ENCODE data around the gene FFAR1.

The FFAR1 gene

DNA sequence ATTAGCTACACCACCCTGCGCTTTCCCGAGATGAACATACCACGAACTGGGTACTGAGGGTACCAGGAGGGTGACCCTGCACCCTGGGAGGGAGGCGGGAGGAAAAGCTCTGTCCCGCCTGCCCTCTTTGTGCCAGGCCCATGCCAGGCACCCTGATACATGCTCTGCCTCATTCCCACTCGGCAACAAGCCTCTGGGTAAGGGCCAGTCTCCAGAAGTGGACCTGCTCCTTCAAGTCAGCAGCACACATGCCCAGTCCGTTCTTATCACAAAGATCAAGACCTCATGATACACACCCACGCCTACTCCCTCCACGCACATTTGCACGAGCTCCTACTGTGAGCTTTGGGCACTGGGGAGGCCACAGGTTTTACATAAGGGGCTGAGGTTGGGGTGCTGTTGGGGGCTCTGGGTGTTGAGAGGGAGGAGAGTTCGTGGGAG lies 2.0 kb upstream of the FFAR1 start:
- no peak for DNase-seq (ENCODE audit: low read depth)
- TF ChIP-seq, protein P1, sequence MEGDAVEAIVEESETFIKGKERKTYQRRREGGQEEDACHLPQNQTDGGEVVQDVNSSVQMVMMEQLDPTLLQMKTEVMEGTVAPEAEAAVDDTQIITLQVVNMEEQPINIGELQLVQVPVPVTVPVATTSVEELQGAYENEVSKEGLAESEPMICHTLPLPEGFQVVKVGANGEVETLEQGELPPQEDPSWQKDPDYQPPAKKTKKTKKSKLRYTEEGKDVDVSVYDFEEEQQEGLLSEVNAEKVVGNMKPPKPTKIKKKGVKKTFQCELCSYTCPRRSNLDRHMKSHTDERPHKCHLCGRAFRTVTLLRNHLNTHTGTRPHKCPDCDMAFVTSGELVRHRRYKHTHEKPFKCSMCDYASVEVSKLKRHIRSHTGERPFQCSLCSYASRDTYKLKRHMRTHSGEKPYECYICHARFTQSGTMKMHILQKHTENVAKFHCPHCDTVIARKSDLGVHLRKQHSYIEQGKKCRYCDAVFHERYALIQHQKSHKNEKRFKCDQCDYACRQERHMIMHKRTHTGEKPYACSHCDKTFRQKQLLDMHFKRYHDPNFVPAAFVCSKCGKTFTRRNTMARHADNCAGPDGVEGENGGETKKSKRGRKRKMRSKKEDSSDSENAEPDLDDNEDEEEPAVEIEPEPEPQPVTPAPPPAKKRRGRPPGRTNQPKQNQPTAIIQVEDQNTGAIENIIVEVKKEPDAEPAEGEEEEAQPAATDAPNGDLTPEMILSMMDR (conservative IDR thresholded peaks at IDR 0.05; ENCODE audit: control insufficient read depth, insufficient read depth, low read depth, low read length) = no peak
- H3K4me3 ChIP-seq (ENCODE audit: control insufficient read depth, low read depth, low read length) = no peak overlapping the region

DNA sequence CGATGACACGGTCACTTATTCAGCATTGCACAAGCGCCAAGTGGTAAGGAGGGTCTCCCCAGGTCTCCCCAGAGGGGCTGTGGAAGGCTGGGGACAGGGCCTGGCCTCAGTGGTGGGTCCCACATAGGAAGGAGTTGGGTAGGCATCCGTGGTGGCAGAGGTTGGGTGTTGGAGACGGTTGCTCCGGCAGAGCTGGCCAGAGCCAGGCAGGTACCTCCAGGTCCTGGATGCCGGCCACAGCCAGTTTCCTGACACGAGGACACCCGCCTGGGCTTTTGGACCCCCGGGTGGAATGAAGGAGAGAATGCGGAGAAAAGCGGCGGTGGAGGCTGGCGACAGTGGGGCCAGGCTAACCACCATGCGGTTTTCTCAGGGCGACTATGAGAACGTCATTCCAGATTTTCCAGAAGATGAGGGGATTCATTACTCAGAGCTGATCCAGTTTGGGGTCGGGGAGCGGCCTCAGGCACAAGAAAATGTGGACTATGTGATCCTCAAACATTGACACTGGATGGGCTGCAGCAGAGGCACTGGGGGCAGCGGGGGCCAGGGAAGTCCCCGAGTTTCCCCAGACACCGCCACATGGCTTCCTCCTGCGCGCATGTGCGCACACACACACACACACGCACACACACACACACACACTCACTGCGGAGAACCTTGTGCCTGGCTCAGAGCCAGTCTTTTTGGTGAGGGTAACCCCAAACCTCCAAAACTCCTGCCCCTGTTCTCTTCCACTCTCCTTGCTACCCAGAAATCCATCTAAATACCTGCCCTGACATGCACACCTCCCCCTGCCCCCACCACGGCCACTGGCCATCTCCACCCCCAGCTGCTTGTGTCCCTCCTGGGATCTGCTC lies 1.3 kb upstream of the FFAR1 start:
- no peak overlapping the region for H3K4me3 ChIP-seq (ENCODE audit: control insufficient read depth, low read depth, low read length)
- no peak for DNase-seq (ENCODE audit: low read depth)
- TF ChIP-seq, protein P1 (conservative IDR thresholded peaks at IDR 0.05; ENCODE audit: control insufficient read depth, insufficient read depth, low read depth, low read length) = no peak

DNA sequence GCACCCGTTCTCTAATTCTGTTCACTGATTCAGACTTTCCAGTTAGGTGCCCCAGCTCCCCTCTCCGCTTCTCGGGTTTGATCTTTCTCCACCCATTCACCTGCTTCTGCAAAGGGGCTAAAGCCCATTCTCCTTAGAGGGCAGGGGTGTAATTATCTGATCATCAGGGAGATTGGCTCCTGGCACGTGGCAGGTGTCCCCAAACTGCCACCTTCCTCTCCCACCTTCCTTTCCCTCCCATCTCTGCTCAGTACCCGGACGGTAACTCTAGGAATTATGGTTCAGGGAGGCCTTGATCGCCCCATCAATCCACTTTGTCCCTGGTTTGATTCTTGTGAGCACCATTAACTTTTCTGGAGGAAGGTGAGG lies 212 bp downstream of the FFAR1 start:
- H3K4me3 ChIP-seq (ENCODE audit: control insufficient read depth, low read depth, low read length) = no peak overlapping the region
- TF ChIP-seq, protein P1 (conservative IDR thresholded peaks at IDR 0.05; ENCODE audit: control insufficient read depth, insufficient read depth, low read depth, low read length) = no peak
- DNase-seq (ENCODE audit: low read depth) = no peak

DNA sequence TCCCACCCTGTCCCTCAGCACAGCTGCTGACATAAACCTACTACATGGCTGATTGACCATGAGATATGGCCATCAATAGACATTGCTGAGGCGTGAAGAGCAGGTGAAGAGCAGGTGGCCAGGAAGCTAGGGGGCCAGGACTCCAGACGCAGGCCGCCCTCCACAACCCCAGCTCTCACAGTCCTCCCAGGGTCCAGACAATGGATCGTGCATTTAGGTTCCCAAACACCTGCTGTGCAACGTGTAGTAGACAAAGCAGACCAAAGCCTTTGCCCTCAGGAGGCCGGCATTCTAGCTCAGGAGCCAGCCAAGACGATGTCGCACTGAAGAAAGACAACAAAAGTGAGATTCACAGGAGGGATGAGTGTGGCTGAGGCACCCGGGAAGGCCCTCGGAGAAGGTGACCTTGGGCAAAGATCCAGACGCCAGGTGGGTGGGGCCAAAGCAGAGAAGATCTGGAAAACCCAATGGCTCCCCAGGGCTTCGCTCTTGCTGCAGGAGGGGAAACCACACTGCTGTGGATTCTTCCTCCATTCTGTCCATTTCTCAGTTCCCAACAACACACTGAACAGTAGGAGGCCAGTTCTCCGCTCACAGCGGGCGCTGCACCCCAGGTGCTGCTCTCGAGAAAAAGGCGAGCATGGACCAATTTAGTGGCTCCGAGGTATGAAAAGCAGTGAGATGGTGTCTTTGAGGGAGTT lies 1.4 kb downstream of the FFAR1 start:
- TF ChIP-seq, protein P1 (conservative IDR thresholded peaks at IDR 0.05; ENCODE audit: control insufficient read depth, insufficient read depth, low read depth, low read length) = no peak
- H3K4me3 ChIP-seq (ENCODE audit: control insufficient read depth, low read depth, low read length) = no peak overlapping the region
- no peak for DNase-seq (ENCODE audit: low read depth)

DNA sequence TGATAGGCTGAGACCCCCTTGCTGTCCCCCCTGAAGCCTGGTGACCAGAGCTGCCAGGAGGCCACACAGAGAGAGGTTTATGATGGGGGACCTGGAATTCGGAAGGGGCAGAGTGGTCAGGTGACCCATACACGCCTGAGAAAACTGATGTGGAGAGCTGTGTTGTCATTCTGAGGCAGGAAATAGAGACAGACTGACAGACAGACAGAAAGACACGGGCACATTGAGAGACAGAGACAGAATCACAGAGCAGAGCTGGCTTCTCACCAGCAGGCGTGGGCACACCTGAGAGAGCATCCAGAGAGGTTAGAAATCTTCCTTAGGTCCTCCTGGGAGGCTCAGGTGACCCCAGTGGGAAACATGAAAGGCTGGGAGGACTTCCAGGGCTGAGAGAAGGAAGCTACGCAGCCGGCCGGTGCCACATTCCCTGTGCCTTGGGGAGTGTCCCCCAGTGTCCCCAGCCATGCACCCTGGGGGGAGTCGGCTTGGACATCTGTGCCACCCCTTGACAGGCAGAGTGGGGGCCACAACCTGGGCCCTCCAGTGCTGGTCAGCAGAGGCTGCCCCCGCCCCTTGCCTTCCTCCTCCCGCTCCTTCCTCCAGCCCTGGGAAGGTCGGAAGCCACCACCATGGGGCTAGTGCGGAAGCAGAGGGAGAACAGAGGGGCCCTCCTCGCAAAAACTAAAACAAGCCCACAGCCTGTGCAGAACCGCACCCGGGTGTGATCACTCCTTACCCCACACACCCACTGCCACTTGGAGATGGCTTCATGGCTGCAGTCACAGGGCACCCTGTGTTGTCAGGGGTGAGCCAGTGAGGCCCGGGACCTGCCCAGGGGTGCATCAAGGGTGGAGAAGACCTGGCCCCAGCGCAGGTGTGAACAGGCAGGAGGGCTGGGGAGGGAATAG lies 2.2 kb downstream of the FFAR1 start:
- TF ChIP-seq, protein P1 (conservative IDR thresholded peaks at IDR 0.05; ENCODE audit: control insufficient read depth, insufficient read depth, low read depth, low read length) = no peak
- no peak overlapping the region for H3K4me3 ChIP-seq (ENCODE audit: control insufficient read depth, low read depth, low read length)
- DNase-seq (ENCODE audit: low read depth) = no peak

DNA sequence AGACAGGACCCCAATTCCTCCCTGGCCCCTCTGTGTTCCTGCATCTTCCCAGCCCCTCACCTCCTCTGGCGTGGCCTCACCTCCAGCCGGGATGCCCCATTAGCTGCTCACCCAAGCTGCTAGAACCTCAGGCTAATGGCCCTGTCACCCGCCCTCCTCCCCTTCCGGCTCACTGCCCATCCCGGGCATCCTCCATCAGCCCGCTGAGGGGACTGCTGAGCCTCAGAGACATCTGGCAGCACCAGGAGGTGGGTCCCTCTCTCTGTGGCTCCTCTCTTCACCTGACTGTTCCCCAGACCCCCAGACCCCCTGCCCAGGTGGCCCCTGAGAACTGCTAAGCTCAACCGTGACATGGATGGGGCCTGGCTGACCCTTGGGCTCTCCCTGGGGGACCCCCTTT lies 2.9 kb downstream of the FFAR1 start:
- TF ChIP-seq, protein P1 (conservative IDR thresholded peaks at IDR 0.05; ENCODE audit: control insufficient read depth, insufficient read depth, low read depth, low read length) = no peak
- H3K4me3 ChIP-seq (ENCODE audit: control insufficient read depth, low read depth, low read length) = no peak overlapping the region
- DNase-seq (ENCODE audit: low read depth) = no peak

Measured in fibroblast of mammary gland (primary cell).